ENCODE data around the gene UBE2C.

UBE2C gene

DNA sequence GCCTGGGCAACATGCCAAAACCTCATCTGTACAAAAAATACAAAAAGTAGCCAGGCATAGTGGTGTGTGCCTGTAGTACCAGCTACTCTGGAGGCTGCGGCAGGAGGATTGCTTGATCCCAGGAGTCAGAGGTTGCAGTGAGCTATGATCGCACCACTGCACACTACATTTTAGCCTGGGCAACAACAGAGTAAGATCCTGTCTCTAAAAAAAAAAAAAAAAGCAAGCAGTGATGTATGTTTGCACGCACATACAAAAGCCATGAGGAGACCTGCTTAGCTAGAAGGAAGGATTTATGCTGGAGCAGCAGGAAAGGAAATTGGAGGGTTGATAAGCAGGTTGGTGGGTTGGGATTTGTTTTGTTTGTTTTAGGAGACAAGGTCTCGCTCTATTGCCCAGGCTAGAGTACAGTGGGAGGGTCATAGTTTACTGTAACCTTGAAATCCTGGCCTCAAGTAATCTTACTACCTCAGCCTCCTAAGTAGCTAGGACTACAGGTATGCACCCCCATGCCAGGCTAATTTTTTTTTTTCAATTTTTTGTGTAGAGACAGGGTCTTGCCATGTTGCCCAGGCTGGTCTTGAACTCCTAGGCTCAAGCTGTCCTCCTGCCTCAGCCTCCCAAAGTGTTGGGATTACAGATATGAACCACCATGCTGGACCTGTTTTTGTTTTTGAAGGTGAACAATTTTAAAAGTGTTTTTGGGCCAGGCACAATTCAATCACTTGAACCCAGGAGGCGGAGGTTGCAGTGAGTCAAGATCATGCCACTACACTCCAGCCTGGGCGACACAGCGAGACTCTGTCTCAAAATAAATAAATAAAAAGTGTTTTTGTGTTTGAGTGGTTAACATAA is 49.0 kb downstream of the UBE2C start:
- DNase-seq = no peak

- DNase-seq = no peak
These were observed 51.4 kb downstream of the UBE2C start for GRCh38 chr20:45863543-45864470.

- no peak for DNase-seq
These were observed 54.0 kb downstream of the UBE2C start for GRCh38 chr20:45866454-45866853.

All from GF-D8 (cell line).